NCI-H460 (cell line): Measurements from ENCODE around the gene CADPS2. TPM values are rescaled to one million over a fixed set of nuclear protein-coding genes. Genes with fewer than 3 reads are reported as not detected.
"Not testable (repeated sequence)": the region's sequence is repeated elsewhere in the genome, so short reads cannot be mapped to it uniquely, and the experiment has no call there.

Source experiments
- DNase-seq: peaks from one replicate; pipeline ENCODE4 v3.0.0-alpha.2; 2016; ENCODE audit warnings: low read depth; ENCODE audit errors: extremely low read depth
- total RNA-seq: library from RNA; depleted of rRNA; stranded (reverse); fragments of >200 nt; shearing (Covaris generic); gene quantifications from 2 replicates; pipeline ENCODE4 v1.2.3, GENCODE V29; 2014

CADPS2 gene
- total RNA-seq, 1 experiment from 2014 or later, result 18.0 TPM

DNA sequence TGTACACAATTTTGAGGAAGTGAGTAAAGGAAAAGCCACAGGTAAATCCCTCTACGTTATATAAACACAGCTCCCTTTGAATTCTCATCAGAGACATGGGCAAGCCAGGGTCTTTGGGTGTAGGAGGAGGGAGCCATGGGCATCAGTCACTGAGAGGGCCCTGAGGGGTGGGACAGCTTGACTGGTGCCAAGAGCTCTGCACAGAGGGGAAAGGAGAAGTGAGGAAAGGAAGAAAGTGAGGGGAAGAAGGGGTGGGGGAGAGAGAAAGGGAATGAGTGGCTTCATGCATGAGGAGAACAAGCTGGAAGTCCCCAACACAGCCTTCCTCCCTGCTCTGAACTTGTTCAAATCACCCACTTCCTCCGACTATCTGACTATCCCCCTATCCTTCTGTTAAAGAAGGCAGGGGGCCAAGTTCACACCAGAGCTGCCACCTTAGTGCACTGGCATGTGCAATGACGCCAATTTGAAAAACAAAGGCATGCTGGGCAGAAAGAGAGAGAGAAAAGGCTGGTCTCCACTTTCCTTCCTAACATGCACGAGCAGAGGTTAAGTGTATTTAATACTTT is 167.2 kb downstream of the CADPS2 start:
- DNase-seq, result no peak

DNA sequence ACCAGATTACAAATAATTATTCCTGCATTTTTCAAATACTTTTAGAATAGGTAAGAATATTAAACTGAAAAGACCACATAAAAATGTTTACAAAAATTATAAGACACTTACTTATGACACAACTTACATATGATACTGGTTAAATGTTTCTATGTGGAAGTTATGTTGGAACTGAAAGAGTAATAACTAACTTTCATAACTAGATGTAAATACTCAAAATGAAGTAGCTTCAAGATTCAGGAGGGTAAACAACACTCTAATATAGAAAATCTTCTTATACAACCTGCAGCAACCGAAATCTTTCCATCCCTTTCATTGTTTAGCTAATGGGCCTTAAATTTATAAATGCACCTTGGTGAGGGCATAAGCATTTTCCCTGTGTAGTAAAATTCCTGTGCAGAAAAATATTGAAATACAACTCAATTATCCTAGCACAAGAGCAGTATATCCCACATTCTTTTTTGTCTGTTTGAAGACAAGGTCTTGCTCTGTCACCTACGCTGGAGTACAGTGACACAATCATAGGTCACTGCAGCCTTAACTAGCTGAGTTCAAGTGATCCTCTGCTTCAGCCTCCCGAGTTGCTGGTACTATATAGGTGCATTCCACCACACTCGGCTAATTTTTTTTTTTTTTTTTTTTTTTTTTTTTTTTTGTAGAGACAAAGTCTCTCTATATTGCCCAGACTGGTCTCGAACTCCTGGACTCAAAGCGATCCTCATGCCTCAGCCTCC is 168.7 kb downstream of the CADPS2 start:
- no peak for DNase-seq

DNA sequence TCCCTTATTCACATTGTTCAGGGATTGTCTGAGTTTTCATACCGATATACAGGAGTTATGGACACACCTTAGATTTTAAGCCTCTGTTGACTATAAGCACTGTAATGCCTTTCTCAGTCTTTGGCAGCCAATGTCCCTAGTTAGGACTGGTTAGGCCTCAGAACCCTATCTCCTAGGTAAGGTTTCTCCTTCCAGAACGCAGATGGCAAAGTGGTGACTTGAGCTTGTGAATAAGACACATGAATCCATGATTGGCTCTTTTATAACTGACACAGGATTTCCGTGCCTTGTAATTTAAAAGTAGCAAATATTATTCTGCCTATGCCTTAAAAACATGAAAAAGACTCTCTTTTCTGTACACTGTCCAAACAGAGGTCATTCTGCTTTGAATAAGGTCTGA is 171.1 kb downstream of the CADPS2 start:
- no peak for DNase-seq

DNA sequence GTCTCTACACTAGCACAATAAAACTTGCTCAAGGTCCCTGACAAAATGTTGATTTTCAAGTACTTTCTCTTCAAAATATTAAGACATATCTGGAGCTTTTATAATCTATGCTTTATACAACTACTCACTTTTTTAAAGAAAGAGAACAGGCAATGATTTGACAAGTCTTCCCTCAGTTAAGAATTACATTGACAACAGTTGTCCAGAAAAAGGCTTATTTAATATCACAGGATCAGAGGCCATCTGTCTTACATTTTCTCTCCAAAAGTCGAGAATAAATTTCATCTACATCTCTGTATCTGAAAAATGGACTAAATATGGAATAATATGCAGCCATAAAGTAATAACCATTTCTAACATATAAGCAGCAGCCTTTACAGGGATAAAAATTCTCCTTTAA is 175.3 kb downstream of the CADPS2 start:
- DNase-seq, result no peak

DNA sequence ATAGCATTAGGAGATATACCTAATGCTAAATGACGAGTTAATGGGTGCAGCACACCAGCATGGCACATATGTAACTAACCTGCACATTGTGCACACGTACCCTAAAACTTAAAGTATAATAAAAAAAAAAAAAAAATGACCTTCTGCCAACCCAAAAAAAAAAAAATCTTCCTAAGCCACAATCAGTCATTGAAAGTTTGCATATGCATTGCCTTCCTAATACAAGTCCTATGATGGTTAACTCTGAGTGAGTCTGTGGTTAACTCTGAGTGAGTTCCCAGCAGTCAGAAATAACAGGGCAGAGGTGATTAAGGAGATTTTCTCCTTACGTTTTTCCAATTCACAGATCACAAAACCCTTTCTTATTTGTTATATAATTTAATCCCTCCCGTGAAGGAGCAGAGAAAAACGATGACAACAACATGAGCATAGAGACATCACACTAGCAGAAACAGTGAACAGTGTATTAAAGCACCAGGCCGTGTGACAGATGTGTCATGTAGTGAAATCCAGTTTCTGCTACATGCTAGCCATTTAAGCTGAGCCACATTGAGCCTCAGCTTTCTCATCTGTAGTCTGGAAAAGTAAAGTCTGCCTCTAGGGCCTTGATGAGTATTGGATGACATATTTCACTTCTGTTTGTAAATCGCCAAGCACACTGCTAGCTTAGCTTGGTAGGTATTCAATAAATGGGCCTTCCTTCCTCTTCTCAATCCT is 176.2 kb downstream of the CADPS2 start:
- DNase-seq, result no peak

DNA sequence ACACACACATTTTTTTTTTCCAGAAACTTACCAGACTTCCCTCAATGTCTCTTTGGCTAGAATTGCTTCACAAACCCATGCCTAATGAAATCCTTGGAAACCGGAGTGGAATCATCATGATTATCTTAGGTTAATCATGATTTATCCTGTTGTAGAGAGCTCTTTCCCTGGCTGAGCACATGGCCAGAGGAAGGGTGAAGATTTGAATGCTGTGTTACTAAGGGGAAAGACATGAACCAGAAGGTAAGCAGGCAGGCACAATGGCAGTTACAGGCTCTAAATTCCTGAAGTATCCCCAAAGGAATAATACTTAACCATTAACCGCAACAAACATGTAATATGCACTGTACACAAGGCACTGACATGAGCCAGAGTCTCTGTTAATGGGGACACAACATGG is 179.4 kb downstream of the CADPS2 start:
- DNase-seq, result no peak

DNA sequence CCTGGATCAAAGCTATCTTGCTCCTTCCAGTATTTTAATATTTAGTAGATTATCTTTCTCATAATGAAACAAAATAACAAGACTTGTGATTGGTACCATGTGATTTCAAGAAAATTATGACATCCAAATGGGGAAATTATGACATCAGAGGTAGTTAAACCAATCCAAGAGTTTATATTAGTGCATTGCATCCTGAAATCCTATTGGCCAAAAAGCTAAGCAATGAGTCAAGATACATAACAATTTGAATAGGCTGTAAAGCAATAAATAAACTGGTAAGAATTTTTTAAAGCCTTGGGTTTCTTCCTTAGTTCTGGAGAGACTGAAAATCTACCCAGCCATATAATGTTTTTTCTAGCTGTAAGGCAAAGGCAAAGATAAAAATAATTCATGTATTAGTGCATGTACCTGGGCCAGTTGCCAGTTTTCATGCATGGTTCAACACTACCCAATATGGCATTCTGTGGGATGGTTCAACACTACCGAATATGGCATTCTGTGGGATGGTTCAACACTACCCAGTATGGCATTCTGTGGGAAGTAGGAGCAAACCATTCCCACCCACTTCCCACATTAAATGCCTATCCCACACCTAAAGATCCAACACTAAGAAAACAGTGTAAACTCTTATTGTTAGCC is 183.3 kb downstream of the CADPS2 start, which contains the start of gene RNF148:
Gene RNF148 (minus strand): TSS at position 51 of the 639 bp plus-strand sequence. CDS start 172 bp downstream, outside the sequence.
- no peak for DNase-seq

DNA sequence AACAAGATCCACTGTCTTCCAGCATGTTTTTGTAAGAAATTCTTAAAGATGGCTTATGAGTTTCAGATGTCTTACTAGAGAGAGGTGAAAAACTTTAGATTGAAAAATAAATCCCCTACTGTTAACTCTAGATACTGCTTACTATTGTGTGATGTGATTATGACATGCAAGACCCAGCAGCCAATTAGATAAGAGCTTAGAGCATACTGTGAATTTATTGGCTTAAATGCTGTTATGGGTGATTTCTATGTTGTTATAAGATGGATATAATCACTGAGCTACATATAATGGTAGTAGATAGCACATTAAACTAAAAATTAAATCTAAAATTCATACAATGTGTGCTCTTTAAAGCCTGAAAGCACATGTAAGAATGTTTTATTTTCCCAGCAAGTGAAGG is 187.2 kb downstream of the CADPS2 start, which contains the start of gene RNF133:
Gene RNF133 (minus strand): TSS at position 101 of the 400 bp plus-strand sequence. CDS start 199 bp downstream, outside the sequence.
- no peak for DNase-seq

DNA sequence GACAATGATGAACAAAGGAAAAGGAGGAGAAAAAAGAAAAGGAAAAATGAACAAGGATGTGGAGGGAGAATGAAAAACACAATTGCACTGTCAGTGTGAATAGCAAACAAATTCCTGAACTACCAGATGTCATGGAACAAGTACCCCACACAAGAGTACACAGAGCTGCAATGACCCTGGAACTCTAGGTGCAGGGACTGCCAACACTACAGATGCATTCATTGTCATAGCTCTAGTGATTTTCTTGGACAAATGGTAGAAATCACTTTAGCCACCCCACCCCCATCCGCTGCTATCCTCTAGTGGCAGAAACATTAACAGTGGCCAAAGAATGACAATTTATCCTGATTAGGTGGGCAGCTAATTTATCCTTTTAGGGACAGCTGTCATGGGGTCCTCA is 190.4 kb downstream of the CADPS2 start:
- DNase-seq, result no peak

DNA sequence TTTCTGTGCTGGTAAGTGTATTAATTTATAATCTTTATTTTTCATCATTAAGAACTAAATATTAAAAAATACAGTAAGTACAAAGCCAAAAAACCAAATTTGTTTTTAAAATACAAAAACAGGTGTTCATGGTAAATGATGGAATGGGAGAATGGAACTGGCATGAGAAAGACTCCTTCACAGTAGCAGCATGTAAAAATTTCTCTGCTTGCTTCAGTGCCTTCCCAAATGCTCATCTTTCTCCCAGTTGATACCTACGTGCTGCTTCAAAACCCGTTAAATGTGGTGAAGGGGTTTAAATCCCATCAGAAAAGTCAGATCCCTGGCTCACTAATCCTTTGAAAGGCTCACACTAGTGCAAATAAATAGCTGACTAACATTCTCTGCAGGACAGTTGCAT is 191.6 kb downstream of the CADPS2 start:
- no peak for DNase-seq

DNA sequence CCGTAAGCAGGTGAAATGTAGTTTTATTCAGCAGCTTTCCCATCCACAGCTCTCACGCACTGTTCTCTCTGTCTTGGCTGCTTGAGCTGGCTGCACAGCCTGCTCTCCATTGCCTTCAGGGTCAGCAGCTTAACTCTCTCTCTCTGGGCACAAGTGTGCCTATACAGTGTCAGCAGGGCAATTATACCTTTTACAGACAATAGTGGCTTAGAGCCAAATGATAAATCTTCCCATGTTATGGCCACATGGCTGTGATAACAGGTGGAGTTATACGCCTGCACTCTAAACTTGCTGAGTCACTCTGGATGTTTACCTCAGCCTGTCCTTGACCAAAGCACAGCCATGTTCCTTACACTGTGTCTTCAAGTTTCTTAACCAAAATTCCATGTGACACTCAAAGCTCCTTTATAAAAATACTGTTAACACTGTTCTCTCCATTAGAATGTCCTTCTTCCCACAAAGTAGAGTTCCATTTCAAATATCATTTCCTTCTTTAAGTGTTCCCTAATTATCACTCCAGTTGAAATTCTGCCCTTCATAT is 193.4 kb downstream of the CADPS2 start:
- no peak for DNase-seq

DNA sequence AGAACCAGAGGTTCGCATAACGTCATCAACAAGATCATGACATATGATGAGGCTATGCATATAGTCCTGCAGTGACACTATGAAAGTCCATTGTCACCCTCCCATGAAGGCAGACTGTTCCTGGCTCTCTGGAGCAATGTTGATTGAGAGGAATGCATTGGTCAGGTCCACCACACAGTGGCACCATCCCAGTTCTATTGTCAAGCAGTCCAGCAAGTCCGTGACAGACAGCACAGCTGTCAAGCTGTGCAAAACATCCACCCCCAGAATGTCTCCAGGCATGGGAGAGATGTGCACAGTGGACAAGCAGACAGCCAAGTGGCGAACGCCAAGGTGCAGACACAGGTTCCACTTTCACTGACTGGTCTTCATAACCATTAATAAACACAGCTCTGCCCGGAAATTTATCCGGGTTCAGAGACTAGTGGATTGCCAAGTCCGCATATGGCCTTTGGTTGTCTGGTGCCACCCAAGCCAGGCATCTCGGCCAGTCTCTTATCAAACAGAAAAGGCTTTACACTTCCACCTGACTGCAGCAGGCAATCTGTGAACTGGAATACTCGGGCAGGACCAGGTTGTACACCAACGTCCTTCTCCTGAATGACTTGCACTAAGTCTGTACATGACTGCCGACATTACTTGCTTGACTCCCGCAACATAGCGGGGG is 194.6 kb downstream of the CADPS2 start:
- DNase-seq, result no peak

DNA sequence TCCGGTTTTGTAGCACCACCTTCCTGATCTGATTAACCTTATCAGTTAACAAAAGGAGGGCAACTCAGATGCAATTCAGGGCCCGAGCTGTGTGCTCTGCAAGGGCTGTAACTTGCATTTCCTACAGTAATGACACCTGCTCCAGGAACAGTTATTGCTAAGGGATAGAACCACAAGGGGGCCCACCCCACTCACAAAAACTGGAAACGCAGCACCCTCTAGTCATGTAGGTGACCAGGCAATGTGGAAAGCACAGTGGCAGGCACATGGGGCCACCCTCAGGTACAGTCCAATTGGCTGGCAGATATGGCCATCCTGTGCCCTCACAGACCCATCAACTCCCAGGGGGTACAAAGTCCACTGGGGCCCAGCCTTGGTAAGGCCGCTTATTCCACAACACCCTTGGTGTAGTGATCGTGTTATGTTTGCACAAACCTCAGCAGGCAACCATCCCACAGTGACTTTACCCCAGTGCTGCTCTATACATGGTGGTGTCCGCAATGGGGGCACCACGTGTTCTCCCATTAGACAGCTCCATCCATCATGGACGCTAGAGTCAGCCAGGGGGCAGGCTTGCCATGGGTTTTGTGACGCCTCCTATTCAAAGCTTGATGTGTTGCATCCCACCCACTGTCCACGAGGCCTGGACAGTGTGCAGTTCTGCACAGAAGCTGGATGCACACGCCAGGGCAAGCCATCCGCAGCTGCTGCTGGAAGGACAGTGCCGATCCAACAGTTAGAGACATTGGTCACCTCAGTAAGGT is 196.7 kb downstream of the CADPS2 start:
- DNase-seq, result no peak

DNA sequence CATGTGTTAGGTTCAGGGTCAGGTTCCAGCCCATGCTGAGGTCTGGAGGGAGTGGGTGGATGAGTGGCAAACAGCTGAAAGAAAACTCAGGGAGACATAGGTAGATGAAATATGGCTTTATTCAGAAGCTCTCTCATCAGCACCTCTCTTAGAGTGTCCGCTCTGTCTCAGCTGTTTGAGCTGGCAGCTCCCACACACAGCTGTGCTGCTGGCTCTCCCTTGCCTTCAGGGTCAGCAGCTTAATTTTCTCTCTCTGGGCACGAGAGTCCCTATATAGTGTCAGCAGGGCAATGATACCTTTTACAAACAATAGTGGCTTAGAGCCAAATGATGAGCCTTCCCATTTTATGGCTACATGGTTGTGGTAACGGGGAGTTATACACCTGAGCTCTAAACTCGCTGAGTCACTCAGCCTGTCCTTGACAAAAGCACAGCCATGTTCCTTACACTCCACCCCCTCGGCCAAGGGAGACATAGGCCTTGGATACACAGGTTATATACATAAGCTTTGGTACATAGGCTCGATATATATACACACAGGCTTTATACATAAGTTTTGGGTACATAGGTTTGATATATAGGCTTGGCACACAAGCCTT is 197.8 kb downstream of the CADPS2 start:
- no peak for DNase-seq

DNA sequence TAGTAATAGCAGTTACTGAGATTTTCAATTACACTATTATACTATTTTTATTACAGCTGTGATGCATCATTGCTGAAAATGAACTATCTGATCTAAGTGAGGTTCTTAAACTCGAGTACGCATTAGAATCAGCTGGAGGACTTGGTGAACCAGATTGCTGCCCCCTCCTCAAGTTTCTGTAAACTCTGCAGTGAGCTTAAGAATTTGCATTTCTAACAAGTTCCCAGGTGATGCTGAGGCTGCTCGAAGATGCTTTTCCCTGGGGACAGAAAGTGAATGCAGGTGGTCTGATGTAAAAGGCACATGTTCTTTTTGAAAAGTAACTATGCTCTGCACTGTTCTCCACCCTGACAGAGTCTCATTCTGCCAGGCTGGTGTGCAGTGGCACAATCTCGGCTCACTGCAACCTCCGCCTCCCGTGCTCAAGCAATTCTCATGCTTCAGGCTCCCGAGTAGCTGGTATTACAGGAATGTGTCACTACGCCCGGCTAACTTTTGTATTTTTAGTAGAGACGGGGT is 199.8 kb downstream of the CADPS2 start:
- no peak for DNase-seq

DNA sequence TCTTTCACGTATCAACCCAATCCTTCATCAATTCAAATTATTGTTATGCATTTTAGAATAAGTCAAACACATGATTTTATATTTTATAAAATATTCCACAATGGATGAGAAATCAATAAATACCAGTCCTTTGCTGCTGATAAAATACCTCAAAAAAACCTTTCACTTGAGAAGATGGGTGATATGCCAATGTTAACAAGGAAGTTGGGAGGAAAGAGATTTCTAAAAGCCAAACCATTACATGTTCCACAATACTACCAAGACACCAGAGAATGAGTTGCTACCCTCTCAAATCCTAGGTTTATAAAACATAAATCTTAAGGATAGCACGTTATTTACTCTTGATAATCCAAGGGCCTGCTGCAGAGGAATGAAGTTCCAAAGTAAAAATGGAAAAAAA is 201.8 kb downstream of the CADPS2 start:
- no peak for DNase-seq

DNA sequence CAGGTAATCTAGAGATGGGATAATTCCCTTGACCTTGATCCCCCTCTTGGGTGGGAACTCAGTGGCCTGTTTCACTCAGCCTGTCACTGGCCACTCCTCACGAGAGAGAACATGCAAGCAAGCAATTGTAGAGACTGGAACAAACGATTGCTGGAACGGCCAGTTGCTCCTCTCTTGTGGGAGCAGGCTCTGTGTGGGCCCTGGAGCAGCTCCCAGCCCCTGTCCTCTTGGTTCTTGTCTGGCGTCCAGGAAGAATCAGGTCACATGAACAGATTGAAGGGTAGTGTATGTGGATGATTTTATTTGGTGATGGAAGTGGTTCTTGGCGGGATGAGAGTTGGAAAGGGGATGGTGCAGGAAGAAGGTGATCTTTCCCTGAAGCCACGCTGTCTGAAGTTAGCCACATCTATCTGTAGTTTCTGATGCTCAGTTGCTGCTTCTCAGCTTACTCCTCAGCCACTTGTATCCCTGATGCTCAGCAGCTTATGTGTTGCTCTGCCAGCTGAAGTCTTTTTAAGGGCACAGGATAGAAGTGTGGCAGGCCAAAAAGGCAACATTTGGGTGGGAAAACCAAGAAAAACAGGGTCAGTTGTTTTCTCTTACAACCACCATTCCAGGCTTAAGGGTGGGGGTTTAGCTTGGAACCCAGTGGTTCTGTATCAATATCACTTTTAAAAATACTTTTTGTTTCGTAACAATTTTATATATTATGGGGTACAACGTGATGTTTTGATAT is 203.3 kb downstream of the CADPS2 start:
- DNase-seq, result no peak

DNA sequence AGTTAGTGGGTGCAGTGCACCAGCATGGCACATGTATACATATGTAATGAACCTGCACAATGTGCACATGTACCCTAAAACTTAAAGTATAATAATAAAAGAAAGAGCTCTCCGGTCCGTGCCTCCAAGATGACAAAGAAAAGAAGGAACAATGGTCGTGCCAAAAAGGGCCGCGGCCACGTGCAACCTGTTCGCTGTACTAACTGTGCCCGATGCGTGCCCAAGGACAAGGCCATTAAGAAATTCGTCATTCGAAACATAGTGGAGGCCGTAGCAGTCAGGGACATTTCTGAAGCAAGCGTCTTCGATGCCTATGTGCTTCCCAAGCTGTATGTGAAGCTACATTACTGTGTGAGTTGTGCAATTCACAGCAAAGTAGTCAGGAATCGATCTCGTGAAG is 205.1 kb downstream of the CADPS2 start:
- DNase-seq, result not testable (repeated sequence)
